ENCODE measurements around the gene RNF149. TPM values are rescaled to one million over a fixed set of nuclear protein-coding genes. Genes with fewer than 3 reads are reported as not detected.
A peak's percentile ranks its signal among the peaks of the same experiment; 100 is the strongest.

The RNF149 gene
- total RNA-seq, 1 donor from 2014 or later = 89.4 TPM

DNA sequence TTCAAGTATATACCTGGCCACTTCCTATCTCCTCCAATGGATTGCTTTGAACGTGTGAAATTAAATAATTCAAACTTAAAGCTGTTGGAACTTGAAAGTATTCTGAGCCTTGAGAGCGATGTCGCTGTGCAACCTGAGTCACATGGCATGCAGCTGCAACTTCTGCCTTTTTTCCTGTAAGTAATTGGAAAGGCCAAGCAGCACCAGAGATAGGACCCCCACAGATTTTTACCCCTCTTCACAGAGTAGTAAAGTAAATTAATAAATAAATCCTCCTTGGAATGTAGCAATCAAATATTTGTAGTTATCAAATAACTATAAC, 3.2 kb upstream of the RNF149 start:
- Histone ChIP-seq H3K9me3 (no peaks in the 10 kb centered on the region), H3K27ac (no peak overlapping the region), H3K4me1 (peaks cover 13% of the 10 kb centered on the region), H3K27me3 (no peaks in the 10 kb centered on the region), H3K36me3 (no peaks in the 10 kb centered on the region), H3K4me3 (no peak overlapping the region)
- TF ChIP-seq POLR2A (IDR thresholded peaks at IDR 0.05) = no peak
- TF ChIP-seq, protein P1, sequence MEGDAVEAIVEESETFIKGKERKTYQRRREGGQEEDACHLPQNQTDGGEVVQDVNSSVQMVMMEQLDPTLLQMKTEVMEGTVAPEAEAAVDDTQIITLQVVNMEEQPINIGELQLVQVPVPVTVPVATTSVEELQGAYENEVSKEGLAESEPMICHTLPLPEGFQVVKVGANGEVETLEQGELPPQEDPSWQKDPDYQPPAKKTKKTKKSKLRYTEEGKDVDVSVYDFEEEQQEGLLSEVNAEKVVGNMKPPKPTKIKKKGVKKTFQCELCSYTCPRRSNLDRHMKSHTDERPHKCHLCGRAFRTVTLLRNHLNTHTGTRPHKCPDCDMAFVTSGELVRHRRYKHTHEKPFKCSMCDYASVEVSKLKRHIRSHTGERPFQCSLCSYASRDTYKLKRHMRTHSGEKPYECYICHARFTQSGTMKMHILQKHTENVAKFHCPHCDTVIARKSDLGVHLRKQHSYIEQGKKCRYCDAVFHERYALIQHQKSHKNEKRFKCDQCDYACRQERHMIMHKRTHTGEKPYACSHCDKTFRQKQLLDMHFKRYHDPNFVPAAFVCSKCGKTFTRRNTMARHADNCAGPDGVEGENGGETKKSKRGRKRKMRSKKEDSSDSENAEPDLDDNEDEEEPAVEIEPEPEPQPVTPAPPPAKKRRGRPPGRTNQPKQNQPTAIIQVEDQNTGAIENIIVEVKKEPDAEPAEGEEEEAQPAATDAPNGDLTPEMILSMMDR (IDR thresholded peaks at IDR 0.05) = no peak
- TF ChIP-seq POLR2AphosphoS5 (IDR thresholded peaks at IDR 0.05; ENCODE audit: insufficient read depth in 1 of 2, low read depth in 1 of 2) = no peak
- intact Hi-C loops (cut with DNase I) = no loop called here
- DNase-seq (ENCODE audit: extremely low spot score in 2 of 2) = no peak

- intact Hi-C loops (cut with DNase I) = no loop called here
- Histone ChIP-seq H3K4me1 (peaks cover 18% of the 10 kb centered on the region), H3K9me3 (no peaks in the 10 kb centered on the region), H3K4me3 (no peak overlapping the region), H3K27me3 (no peaks in the 10 kb centered on the region), H3K27ac (no peak overlapping the region), H3K36me3 (no peaks in the 10 kb centered on the region)
- TF ChIP-seq POLR2A (IDR thresholded peaks at IDR 0.05) (no peak), POLR2AphosphoS5 (IDR thresholded peaks at IDR 0.05; ENCODE audit: insufficient read depth in 1 of 2, low read depth in 1 of 2) (no peak)
- TF ChIP-seq, protein P1 (IDR thresholded peaks at IDR 0.05) = no peak
- DNase-seq (ENCODE audit: extremely low spot score in 2 of 2) = no peak
Measured at GRCh38 chr2:101310834-101311695, 2.6 kb upstream of the RNF149 start.

GRCh38 chr2:101310090-101310833, 1.8 kb upstream of the RNF149 start:
- peak overlapping the region; percentile 5 for H3K27ac ChIP-seq
- H3K4me3 ChIP-seq = no peak overlapping the region
- intact Hi-C loops (cut with DNase I) = no loop called here
- DNase-seq (ENCODE audit: extremely low spot score in 2 of 2) = no peak
- no peaks in the 10 kb centered on the region for H3K36me3 ChIP-seq
- H3K27me3 ChIP-seq = no peaks in the 10 kb centered on the region
- H3K4me1 ChIP-seq = peaks cover 26% of the 10 kb centered on the region
- TF ChIP-seq, protein P1 (IDR thresholded peaks at IDR 0.05) = no peak
- TF ChIP-seq POLR2A (IDR thresholded peaks at IDR 0.05) = no peak
- no peak for TF ChIP-seq POLR2AphosphoS5 (IDR thresholded peaks at IDR 0.05; ENCODE audit: insufficient read depth in 1 of 2, low read depth in 1 of 2)
- no peaks in the 10 kb centered on the region for H3K9me3 ChIP-seq

DNA sequence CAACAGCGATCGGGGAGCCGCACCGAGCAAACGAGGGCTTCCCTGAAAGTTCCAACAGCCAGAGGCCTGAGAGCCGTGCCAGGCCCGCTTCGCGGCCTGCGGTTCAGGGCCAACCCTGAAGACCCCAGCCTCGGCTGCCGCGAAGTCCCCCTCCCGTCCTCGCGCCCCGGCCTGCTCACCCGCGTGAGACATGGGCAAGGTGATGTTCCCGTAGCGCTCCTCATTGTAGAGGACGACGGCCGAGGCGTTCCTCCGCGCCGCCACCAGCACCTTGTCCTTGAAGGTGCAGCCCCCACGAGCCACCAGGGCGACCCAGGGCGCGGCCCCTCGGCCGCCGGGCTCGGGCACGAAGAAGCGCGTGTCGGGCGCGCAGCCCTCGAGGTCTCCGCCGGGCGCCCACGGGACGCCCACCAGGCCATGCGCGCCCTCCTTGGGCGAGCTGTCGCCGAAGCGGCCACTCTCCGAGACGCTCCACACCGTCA, 510 bp downstream of the RNF149 start:
- intact Hi-C loops (cut with DNase I) = loop anchor here (10.0 kb wide), 1 partner anchor 53 kb away; the partner anchor contains the start of gene CNOT11
- Histone ChIP-seq H3K27me3 (no peaks in the 10 kb centered on the region), H3K9me3 (no peaks in the 10 kb centered on the region), H3K36me3 (no peaks in the 10 kb centered on the region), H3K4me3 (peak overlapping the region; percentile 65 to 78), H3K4me1 (peaks cover 48% of the 10 kb centered on the region), H3K27ac (peak overlapping the region; percentile 87)
- DNase-seq (ENCODE audit: extremely low spot score in 2 of 2) = no peak
- TF ChIP-seq, protein P1 (IDR thresholded peaks at IDR 0.05) = no peak
- TF ChIP-seq POLR2AphosphoS5 (IDR thresholded peaks at IDR 0.05; ENCODE audit: insufficient read depth in 1 of 2, low read depth in 1 of 2) (no peak), POLR2A (IDR thresholded peaks at IDR 0.05) (no peak)

All from vagina (tissue), 2 donors.